CD4-positive, alpha-beta T cell treated with Interleukin-17A for 4 hours (primary cell): ENCODE data around the gene ACTN4.
"Not testable (repeated sequence)": the region's sequence is repeated elsewhere in the genome, so short reads cannot be mapped to it uniquely, and the experiment has no call there.

Source experiments
- DNase-seq: peaks from one replicate; pipeline ENCODE4 v3.0.0-alpha.2; 2020; ENCODE audit warnings: mixed read lengths

ACTN4 gene

GRCh38 chr19:38741670-38742069 is 94.2 kb downstream of the ACTN4 start:
- DNase-seq = no peak

- no peak for DNase-seq
Observed at GRCh38 chr19:38742296-38742695, 94.8 kb downstream of the ACTN4 start.

GRCh38 chr19:38742906-38743305 is 95.5 kb downstream of the ACTN4 start:
- DNase-seq = no peak

- no peak for DNase-seq
Observed at GRCh38 chr19:38743394-38744297, 96.2 kb downstream of the ACTN4 start.

GRCh38 chr19:38744298-38744681 is 96.8 kb downstream of the ACTN4 start, which contains the start of gene CAPN12:
Gene CAPN12, minus strand, starts transcription at chr19:38744474. Its CDS starts 309 bp downstream, at chr19:38744165.
- DNase-seq = no peak

GRCh38 chr19:38744874-38745273 is 97.4 kb downstream of the ACTN4 start:
- no peak for DNase-seq

GRCh38 chr19:38745316-38745715 is 97.9 kb downstream of the ACTN4 start:
- DNase-seq = no peak

- not testable (repeated sequence) for DNase-seq
Observed at GRCh38 chr19:38753783-38754182, 106.3 kb downstream of the ACTN4 start.

- DNase-seq = not testable (repeated sequence)
Observed at GRCh38 chr19:38754196-38754595, 106.7 kb downstream of the ACTN4 start.

GRCh38 chr19:38759590-38760003 is 112.1 kb downstream of the ACTN4 start:
- no peak for DNase-seq

- not testable (repeated sequence) for DNase-seq
Observed at GRCh38 chr19:38760805-38761517, 113.5 kb downstream of the ACTN4 start.

GRCh38 chr19:38761884-38762389 is 114.5 kb downstream of the ACTN4 start:
- DNase-seq = not testable (repeated sequence)

GRCh38 chr19:38763795-38764220 is 116.4 kb downstream of the ACTN4 start:
- DNase-seq = no peak

- DNase-seq = no peak
Observed at GRCh38 chr19:38765214-38765613, 117.8 kb downstream of the ACTN4 start.

- DNase-seq = no peak
Observed at GRCh38 chr19:38766276-38767047, 119.0 kb downstream of the ACTN4 start.

- peak; percentile 94 for DNase-seq
Observed at GRCh38 chr19:38769635-38770211, 122.3 kb downstream of the ACTN4 start.

- not testable (repeated sequence) for DNase-seq
Observed at GRCh38 chr19:38770228-38770948, 122.9 kb downstream of the ACTN4 start.

GRCh38 chr19:38770949-38771275 is 123.5 kb downstream of the ACTN4 start:
- not testable (repeated sequence) for DNase-seq

GRCh38 chr19:38771569-38771968 is 124.1 kb downstream of the ACTN4 start:
- DNase-seq = not testable (repeated sequence)

GRCh38 chr19:38773469-38774177 is 126.2 kb downstream of the ACTN4 start, which contains the start of gene LGALS7:
Gene LGALS7, minus strand, starts transcription at chr19:38773517. Its CDS starts 25 bp downstream, at chr19:38773492.
- no peak for DNase-seq
